ENCODE results near the gene AGPAT2.
A peak's percentile ranks its signal among the peaks of the same experiment; 100 is the strongest.

DNA sequence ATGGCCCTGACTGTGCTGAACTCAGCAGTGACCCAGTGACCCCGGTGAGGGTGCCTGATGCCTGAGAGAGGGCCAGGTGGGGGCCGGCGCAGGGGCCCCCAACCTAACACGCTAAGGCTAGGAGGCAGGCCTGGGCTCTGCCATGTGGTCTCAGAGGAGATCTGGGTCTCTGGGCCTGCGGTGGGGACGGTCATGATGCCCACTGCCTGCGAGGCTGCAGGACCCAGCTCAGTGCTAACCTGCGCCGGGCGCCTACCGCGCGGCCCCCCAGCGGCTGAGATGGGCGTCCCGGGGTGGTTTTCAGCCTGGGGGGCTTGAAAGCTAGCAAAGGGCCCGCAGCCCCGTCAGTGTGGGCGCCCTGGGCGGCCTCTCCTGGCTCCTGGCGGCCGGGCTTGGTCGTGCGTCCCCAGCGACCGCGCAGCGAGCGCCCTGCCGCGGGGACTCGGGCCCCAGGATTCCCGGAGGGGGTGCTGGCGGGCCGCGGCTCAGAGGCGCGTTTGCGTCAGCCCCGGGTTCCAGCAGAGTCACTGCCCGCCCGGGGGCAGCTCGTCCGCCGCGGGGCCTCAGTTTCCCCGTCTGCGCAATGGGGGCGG is 22.1 kb downstream of the AGPAT2 start:
- TF ChIP-seq POLR2A (IDR thresholded peaks at IDR 0.05; ENCODE audit: low read depth) (no peak), CTCF (IDR thresholded peaks at IDR 0.05) (peak in 2 of 3 experiments; percentile 18 to 39)
